ENCODE data around the gene ZYX.

DNA sequence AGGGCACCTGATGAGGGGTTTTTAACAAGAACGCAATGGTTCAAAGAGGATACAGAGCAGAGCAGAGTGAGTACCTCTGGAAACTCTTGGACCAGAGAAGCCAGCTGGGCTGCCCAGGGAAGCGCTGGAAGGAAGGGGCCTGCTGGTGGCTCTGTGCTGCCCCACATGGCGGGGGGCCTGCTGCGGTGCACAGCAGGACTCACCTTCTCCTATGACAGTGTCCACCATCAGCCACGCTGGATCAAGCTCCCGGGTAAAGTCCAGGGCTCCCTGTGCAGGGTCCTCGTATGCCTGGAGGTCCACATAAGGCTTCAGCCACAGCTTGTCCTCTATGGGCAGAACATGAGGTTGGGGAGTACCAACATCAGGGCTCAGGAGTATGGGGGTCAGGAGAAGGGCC lies 15.0 kb downstream of the ZYX start:
- TF ChIP-seq, protein P1, sequence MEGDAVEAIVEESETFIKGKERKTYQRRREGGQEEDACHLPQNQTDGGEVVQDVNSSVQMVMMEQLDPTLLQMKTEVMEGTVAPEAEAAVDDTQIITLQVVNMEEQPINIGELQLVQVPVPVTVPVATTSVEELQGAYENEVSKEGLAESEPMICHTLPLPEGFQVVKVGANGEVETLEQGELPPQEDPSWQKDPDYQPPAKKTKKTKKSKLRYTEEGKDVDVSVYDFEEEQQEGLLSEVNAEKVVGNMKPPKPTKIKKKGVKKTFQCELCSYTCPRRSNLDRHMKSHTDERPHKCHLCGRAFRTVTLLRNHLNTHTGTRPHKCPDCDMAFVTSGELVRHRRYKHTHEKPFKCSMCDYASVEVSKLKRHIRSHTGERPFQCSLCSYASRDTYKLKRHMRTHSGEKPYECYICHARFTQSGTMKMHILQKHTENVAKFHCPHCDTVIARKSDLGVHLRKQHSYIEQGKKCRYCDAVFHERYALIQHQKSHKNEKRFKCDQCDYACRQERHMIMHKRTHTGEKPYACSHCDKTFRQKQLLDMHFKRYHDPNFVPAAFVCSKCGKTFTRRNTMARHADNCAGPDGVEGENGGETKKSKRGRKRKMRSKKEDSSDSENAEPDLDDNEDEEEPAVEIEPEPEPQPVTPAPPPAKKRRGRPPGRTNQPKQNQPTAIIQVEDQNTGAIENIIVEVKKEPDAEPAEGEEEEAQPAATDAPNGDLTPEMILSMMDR (conservative IDR thresholded peaks at IDR 0.05; ENCODE audit: low read depth, low read length) = no peak
- TF ChIP-seq EZH2 (IDR thresholded peaks at IDR 0.05; ENCODE audit: borderline replicate concordance, low read depth, low read length, poor library complexity, severe bottlenecking) = no peak

All from A673 (cell line).